Gastroesophageal sphincter (tissue), 4 donors: ENCODE data around the gene TXNDC5. TPM values are rescaled to one million over a fixed set of nuclear protein-coding genes. Genes with fewer than 3 reads are reported as not detected.
A peak's percentile ranks its signal among the peaks of the same experiment; 100 is the strongest.

Experiments
- ATAC-seq: fragments of 150-250 bp; one replicate; pipeline ENCODE4 v1.9.1; 2016; ENCODE audit warnings: mild to moderate bottlenecking, moderate library complexity
- H3K27ac ChIP-seq, 4 donors: fragments of 200-600 bp; sonication (generic) in 3 of 4; 1 replicate in 3 of 4; 2 replicates in 1 of 4; pipeline ENCODE4 v1.5.1; 2016 to 2019
- H3K27me3 ChIP-seq: fragments of 200-600 bp; sonication (generic); one replicate; pipeline ENCODE4 v1.5.1; 2019
- H3K36me3 ChIP-seq, 2 donors: fragments of 200-600 bp; sonication (generic); one replicate each; pipeline ENCODE4 v1.5.1; 2019; ENCODE audit warnings: control low read depth in 1 of 2
- H3K4me1 ChIP-seq, 3 donors: fragments of 200-600 bp; sonication (generic); 1 replicate in 2 of 3; 2 replicates in 1 of 3; pipeline ENCODE4 v1.5.1; 2016 to 2019; ENCODE audit warnings: control low read depth in 2 of 3
- H3K4me3 ChIP-seq, 2 donors: fragments of 200-600 bp; sonication (generic); one replicate each; pipeline ENCODE4 v1.5.1; 2019; ENCODE audit warnings: mild to moderate bottlenecking in 1 of 2, moderate library complexity in 1 of 2
- H3K9me3 ChIP-seq, 3 donors: fragments of 200-600 bp; sonication (generic); one replicate each; pipeline ENCODE4 v1.5.1; 2017 to 2019; ENCODE audit warnings: control low read depth in 2 of 3
- EP300 ChIP-seq: sonication (generic); formaldehyde crosslinking; IDR thresholded peaks from one replicate; pipeline ENCODE4 v1.6.1; 2017; ENCODE audit warnings: antibody characterized with exemption, mild to moderate bottlenecking
- POLR2A ChIP-seq, 2 donors: fragments of 450-650 bp; IDR thresholded peaks; one replicate each; pipeline ENCODE4 v1.6.1; 2017; ENCODE audit warnings: antibody characterized with exemption in 2 of 2, mild to moderate bottlenecking in 2 of 2, moderate library complexity in 1 of 2
- POLR2AphosphoS5 ChIP-seq: sonication (generic); formaldehyde crosslinking; IDR thresholded peaks from one replicate; pipeline ENCODE4 v1.6.1; 2017; ENCODE audit warnings: antibody characterized with exemption
- WGBS, 2 donors: methylation state at CpG; one replicate each; pipeline ENCODE4 v1.1.5; 2018; ENCODE audit warnings: low coverage in 1 of 2; 5-methylcytosine and 5-hydroxymethylcytosine counted together
- total RNA-seq, 4 donors: library from RNA; depleted of rRNA; stranded (reverse); fragments of >200 nt; gene quantifications; one replicate each; pipeline ENCODE4 v1.1.0, GENCODE V29; 2016
- TF ChIP-seq, protein P1 (sequence below), 4 experiments: fragments of 200-600 bp in 2 of 4; fragments of 450-650 bp in 2 of 4; sonication (generic) in 1 of 4; IDR thresholded peaks; one replicate each; pipeline ENCODE4 v1.5.1; 2017 to 2019; ENCODE audit warnings: antibody characterized with exemption in 4 of 4, mild to moderate bottlenecking in 2 of 4, moderate library complexity in 2 of 4

TXNDC5 gene
- total RNA-seq, 4 donors from 2014 or later = 56.5 to 136 (median 100) TPM

DNA sequence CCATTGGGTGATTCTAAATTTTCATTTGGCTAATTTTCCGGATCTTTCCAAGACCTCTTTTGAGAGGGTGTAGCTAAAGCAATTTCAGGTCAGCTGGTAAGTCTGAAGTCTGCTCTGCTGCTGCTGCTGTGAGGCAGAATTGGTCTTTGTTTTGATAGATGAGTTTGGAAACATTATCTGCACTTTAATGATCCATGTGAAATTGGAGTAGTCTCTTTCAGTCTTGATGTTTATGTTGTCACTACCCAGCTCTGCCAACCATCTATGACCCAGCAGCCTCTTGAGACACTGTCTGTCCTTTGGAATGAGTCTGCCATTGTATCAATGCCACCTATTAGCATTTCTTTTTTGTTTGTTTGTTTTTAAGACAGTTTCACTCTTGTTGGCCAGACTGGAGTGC, 44.1 kb downstream of the TXNDC5 start:
- no peaks in the 10 kb centered on the region for H3K27me3 ChIP-seq
- no peaks in the 10 kb centered on the region for H3K36me3 ChIP-seq
- H3K4me1 ChIP-seq = no peaks in the 10 kb centered on the region
- H3K9me3 ChIP-seq = no peaks in the 10 kb centered on the region
- no peak for ATAC-seq
- 92 to 100% methylated on average over 1 of the region's 1 CpG for WGBS, 2 donors
- H3K27ac ChIP-seq = no peak overlapping the region
- TF ChIP-seq POLR2AphosphoS5 (no peak), EP300 (no peak), POLR2A (IDR thresholded peaks at IDR 0.05) (no peak)
- TF ChIP-seq, protein P1, sequence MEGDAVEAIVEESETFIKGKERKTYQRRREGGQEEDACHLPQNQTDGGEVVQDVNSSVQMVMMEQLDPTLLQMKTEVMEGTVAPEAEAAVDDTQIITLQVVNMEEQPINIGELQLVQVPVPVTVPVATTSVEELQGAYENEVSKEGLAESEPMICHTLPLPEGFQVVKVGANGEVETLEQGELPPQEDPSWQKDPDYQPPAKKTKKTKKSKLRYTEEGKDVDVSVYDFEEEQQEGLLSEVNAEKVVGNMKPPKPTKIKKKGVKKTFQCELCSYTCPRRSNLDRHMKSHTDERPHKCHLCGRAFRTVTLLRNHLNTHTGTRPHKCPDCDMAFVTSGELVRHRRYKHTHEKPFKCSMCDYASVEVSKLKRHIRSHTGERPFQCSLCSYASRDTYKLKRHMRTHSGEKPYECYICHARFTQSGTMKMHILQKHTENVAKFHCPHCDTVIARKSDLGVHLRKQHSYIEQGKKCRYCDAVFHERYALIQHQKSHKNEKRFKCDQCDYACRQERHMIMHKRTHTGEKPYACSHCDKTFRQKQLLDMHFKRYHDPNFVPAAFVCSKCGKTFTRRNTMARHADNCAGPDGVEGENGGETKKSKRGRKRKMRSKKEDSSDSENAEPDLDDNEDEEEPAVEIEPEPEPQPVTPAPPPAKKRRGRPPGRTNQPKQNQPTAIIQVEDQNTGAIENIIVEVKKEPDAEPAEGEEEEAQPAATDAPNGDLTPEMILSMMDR (IDR thresholded peaks at IDR 0.05) = no peak
- H3K4me3 ChIP-seq = no peak overlapping the region

DNA sequence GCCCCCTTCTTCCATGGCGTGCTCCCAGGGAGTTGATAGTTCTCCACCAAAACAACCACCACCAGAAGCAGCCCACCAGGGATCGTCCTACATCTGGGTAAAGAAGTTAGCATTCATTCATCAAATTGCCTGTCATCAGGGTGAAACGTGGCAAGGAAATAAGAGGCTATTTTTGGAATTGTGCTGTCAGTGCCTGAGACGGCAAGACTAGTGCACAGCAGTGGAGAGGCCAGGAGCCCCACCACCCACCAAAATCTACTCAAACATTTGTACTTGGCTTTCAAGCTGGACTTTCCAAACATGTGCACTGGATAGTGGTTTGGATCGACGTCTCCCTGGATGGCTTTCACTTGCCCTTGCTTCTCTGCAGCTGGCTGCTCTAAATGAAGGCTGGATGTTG, 44.8 kb downstream of the TXNDC5 start:
- Histone ChIP-seq H3K4me3 (no peak overlapping the region), H3K27me3 (no peaks in the 10 kb centered on the region), H3K9me3 (no peaks in the 10 kb centered on the region), H3K27ac (no peak overlapping the region), H3K36me3 (no peaks in the 10 kb centered on the region), H3K4me1 (no peaks in the 10 kb centered on the region)
- WGBS, 2 donors = 27% methylated on average over 3 of the region's 6 CpGs; no CpG with 5 or more reads in 1 of the 2 donors
- ATAC-seq = no peak
- no peak for TF ChIP-seq EP300
- TF ChIP-seq POLR2A (IDR thresholded peaks at IDR 0.05) = no peak
- TF ChIP-seq POLR2AphosphoS5 = no peak
- TF ChIP-seq, protein P1 (IDR thresholded peaks at IDR 0.05) = peak in 1 of 4 experiments; percentile 20

DNA sequence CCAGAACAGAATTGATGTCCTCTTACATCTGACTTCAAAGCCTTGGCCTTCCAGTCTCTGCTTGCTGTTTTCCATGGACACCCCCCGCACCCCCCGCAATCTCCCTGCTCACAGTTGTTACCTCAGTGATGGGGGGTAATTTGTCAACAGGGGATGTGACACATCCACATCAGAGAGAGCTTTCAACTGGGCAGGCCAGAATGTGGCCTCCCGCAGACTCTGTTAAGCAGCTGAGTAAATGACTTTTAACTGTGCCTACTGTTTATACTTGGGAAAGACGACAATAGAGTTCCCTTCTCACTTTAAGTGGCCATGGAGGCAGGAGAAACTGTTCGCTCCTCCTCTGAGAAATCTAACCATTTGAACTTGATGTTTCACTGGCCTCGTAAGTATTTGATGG, 51.0 kb downstream of the TXNDC5 start:
- 51 to 86% methylated on average over 1 to 5 of the region's 6 CpGs for WGBS, 2 donors
- no peak overlapping the region for H3K4me3 ChIP-seq
- H3K27ac ChIP-seq = no peak overlapping the region
- TF ChIP-seq POLR2A (IDR thresholded peaks at IDR 0.05) = no peak
- TF ChIP-seq, protein P1 (IDR thresholded peaks at IDR 0.05) = no peak
- no peak for TF ChIP-seq POLR2AphosphoS5
- no peak for TF ChIP-seq EP300
- no peaks in the 10 kb centered on the region for H3K27me3 ChIP-seq
- no peaks in the 10 kb centered on the region for H3K4me1 ChIP-seq
- no peaks in the 10 kb centered on the region for H3K36me3 ChIP-seq
- no peak for ATAC-seq
- no peaks in the 10 kb centered on the region for H3K9me3 ChIP-seq

GRCh38 chr6:7851780-7852179, 58.8 kb downstream of the TXNDC5 start:
- Histone ChIP-seq H3K4me1 (no peaks in the 10 kb centered on the region), H3K4me3 (no peak overlapping the region), H3K9me3 (peaks cover 0 to 27% (median 0%) of the 10 kb centered on the region in 3 donors), H3K27me3 (no peaks in the 10 kb centered on the region), H3K36me3 (no peaks in the 10 kb centered on the region), H3K27ac (no peak overlapping the region)
- ATAC-seq = no peak
- TF ChIP-seq POLR2AphosphoS5 (no peak), POLR2A (IDR thresholded peaks at IDR 0.05) (no peak), EP300 (no peak)
- TF ChIP-seq, protein P1 (IDR thresholded peaks at IDR 0.05) = no peak

- Histone ChIP-seq H3K4me3 (no peak overlapping the region), H3K27me3 (no peaks in the 10 kb centered on the region), H3K9me3 (peaks cover 0 to 27% (median 0%) of the 10 kb centered on the region in 3 donors), H3K27ac (no peak overlapping the region), H3K36me3 (no peaks in the 10 kb centered on the region), H3K4me1 (no peaks in the 10 kb centered on the region)
- no peak for ATAC-seq
- TF ChIP-seq EP300 (no peak), POLR2A (IDR thresholded peaks at IDR 0.05) (no peak), POLR2AphosphoS5 (no peak)
- TF ChIP-seq, protein P1 (IDR thresholded peaks at IDR 0.05) = no peak
- WGBS, 2 donors = 79 to 91% methylated on average over 3 to 4 of the region's 4 CpGs
These were observed 62.4 kb downstream of the TXNDC5 start for GRCh38 chr6:7848229-7848628.
